OCI-LY1 (cell line): Measurements from ENCODE around the gene PCDHGA1.

ENCODE experiments used
- H2AFZ ChIP-seq: fragments of 200-600 bp; sonication (generic), shearing (Covaris generic); 2 replicates; pipeline ENCODE4 v1.6.0; 2014; ENCODE audit warnings: antibody characterized with exemption, mild to moderate bottlenecking, low read length
- H3F3A ChIP-seq: fragments of 200-600 bp; sonication (generic), shearing (Covaris generic); 2 replicates; pipeline ENCODE4 v1.6.0; 2014; ENCODE audit warnings: mild to moderate bottlenecking, antibody characterized with exemption, low read length, moderate library complexity; ENCODE audit not compliant: insufficient read depth
- H3K27ac ChIP-seq: fragments of 200-600 bp; sonication (generic); 2 replicates; pipeline ENCODE4 v1.5.1; 2014; ENCODE audit warnings: low read length, mixed run types, mild to moderate bottlenecking, low read depth; ENCODE audit not compliant: poor library complexity, severe bottlenecking
- H3K27me3 ChIP-seq: fragments of 200-600 bp; sonication (generic); 2 replicates; pipeline ENCODE4 v1.6.0; 2014; ENCODE audit warnings: antibody characterized with exemption, mild to moderate bottlenecking, low read length, moderate library complexity; ENCODE audit not compliant: insufficient read depth
- H3K36me3 ChIP-seq: fragments of 200-600 bp; sonication (generic); 2 replicates; pipeline ENCODE4 v1.6.1; 2014; ENCODE audit warnings: mild to moderate bottlenecking, antibody characterized with exemption, low read length, moderate library complexity, mixed read lengths; ENCODE audit not compliant: insufficient read depth
- H3K4me1 ChIP-seq: fragments of 200-600 bp; sonication (generic); 2 replicates; pipeline ENCODE4 v1.5.1; 2014; ENCODE audit warnings: mild to moderate bottlenecking, low read length, moderate library complexity; ENCODE audit not compliant: insufficient read depth, severe bottlenecking
- H3K4me2 ChIP-seq: fragments of 200-600 bp; sonication (generic), shearing (Covaris generic); 2 replicates; pipeline ENCODE4 v1.6.1; 2014; ENCODE audit warnings: low read length
- H3K4me3 ChIP-seq: fragments of 200-600 bp; sonication (generic); 2 replicates; pipeline ENCODE4 v1.5.1; 2014; ENCODE audit warnings: low read length, low read depth, mild to moderate bottlenecking, mixed read lengths; ENCODE audit not compliant: poor library complexity, severe bottlenecking
- H3K79me2 ChIP-seq: fragments of 200-600 bp; shearing (Covaris generic); 2 replicates; pipeline ENCODE4 v1.6.1; 2016; ENCODE audit warnings: mixed run types, low read length, mixed read lengths; ENCODE audit not compliant: insufficient read depth
- H3K9ac ChIP-seq: fragments of 200-600 bp; sonication (generic), shearing (Covaris generic); 2 replicates; pipeline ENCODE4 v1.6.1; 2014; ENCODE audit warnings: mild to moderate bottlenecking, low read length, mixed read lengths
- H3K9me2 ChIP-seq: fragments of 200-600 bp; sonication (generic), shearing (Covaris generic); 2 replicates; pipeline ENCODE4 v1.6.1; 2014; ENCODE audit warnings: low read depth, mild to moderate bottlenecking, low read length, mixed read lengths
- H3K9me3 ChIP-seq: fragments of 200-600 bp; shearing (Covaris generic); 2 replicates; pipeline ENCODE4 v1.6.1; 2014; ENCODE audit warnings: low read length, mixed read lengths
- H4K20me1 ChIP-seq: fragments of 200-600 bp; sonication (generic), shearing (Covaris generic); 2 replicates; pipeline ENCODE4 v1.6.0; 2016; ENCODE audit warnings: mild to moderate bottlenecking, low read length; ENCODE audit not compliant: insufficient read depth
- EZH2 ChIP-seq: fragments of 200-600 bp; sonication (generic), shearing (Covaris generic); IDR thresholded peaks from 2 replicates; pipeline ENCODE4 v1.8.0; 2017; ENCODE audit warnings: borderline replicate concordance, mixed run types, mild to moderate bottlenecking, antibody characterized with exemption, low read length, moderate library complexity, mixed read lengths
- TF ChIP-seq, protein P1 (sequence below): fragments of 200-600 bp; sonication (generic), shearing (Covaris generic); IDR thresholded peaks from 2 replicates; pipeline ENCODE4 v1.5.1; 2017; ENCODE audit warnings: mild to moderate bottlenecking, antibody characterized with exemption, low read length, moderate library complexity, mixed read lengths

Gene PCDHGA1

DNA sequence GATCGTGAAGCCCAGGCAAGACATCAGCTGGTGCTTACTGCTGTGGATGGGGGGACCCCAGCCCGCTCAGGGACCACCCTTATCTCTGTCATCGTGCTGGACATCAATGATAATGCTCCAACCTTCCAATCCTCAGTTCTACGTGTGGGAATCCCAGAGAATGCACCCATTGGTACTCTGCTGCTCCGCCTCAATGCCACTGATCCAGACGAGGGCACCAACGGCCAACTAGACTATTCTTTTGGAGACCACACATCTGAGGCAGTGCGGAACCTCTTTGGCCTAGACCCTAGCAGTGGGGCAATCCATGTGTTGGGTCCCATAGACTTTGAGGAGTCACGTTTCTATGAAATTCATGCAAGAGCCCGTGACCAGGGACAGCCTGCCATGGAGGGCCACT lies 159.5 kb downstream of the PCDHGA1 start:
- no peak overlapping the region for H2AFZ ChIP-seq
- no peaks in the 10 kb centered on the region for H3K9me3 ChIP-seq
- H3F3A ChIP-seq: no peaks in the 10 kb centered on the region
- H3K9me2 ChIP-seq: no peaks in the 10 kb centered on the region
- no peaks in the 10 kb centered on the region for H3K27me3 ChIP-seq
- no peaks in the 10 kb centered on the region for H4K20me1 ChIP-seq
- H3K4me1 ChIP-seq: peaks cover 5% of the 10 kb centered on the region
- H3K4me2 ChIP-seq: no peak overlapping the region
- H3K36me3 ChIP-seq: no peaks in the 10 kb centered on the region
- TF ChIP-seq, protein P1, sequence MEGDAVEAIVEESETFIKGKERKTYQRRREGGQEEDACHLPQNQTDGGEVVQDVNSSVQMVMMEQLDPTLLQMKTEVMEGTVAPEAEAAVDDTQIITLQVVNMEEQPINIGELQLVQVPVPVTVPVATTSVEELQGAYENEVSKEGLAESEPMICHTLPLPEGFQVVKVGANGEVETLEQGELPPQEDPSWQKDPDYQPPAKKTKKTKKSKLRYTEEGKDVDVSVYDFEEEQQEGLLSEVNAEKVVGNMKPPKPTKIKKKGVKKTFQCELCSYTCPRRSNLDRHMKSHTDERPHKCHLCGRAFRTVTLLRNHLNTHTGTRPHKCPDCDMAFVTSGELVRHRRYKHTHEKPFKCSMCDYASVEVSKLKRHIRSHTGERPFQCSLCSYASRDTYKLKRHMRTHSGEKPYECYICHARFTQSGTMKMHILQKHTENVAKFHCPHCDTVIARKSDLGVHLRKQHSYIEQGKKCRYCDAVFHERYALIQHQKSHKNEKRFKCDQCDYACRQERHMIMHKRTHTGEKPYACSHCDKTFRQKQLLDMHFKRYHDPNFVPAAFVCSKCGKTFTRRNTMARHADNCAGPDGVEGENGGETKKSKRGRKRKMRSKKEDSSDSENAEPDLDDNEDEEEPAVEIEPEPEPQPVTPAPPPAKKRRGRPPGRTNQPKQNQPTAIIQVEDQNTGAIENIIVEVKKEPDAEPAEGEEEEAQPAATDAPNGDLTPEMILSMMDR: no peak
- no peak for TF ChIP-seq EZH2
- no peaks in the 10 kb centered on the region for H3K79me2 ChIP-seq
- no peak overlapping the region for H3K4me3 ChIP-seq
- no peak overlapping the region for H3K9ac ChIP-seq
- no peak overlapping the region for H3K27ac ChIP-seq

DNA sequence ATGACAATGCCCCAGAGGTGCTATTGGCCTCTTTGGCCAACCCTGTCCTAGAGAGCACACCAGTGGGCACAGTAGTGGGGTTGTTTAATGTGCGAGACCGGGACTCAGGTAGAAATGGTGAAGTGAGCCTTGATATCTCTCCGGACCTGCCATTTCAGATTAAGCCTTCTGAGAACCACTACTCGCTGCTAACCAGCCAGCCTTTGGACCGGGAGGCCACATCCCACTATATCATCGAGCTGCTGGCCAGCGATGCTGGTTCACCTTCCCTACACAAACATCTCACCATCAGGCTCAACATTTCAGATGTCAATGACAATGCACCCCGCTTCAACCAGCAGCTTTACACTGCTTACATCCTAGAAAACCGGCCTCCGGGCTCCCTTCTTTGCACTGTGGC lies 160.0 kb downstream of the PCDHGA1 start:
- Histone ChIP-seq H3K27me3 (no peaks in the 10 kb centered on the region), H3K9ac (no peak overlapping the region), H3K4me1 (peaks cover under 1% of the 10 kb centered on the region), H3K79me2 (no peaks in the 10 kb centered on the region), H3F3A (no peaks in the 10 kb centered on the region), H4K20me1 (no peaks in the 10 kb centered on the region), H3K4me3 (no peak overlapping the region), H3K36me3 (no peaks in the 10 kb centered on the region), H3K4me2 (no peak overlapping the region), H3K9me2 (no peaks in the 10 kb centered on the region), H3K9me3 (no peaks in the 10 kb centered on the region), H3K27ac (no peak overlapping the region), H2AFZ (no peak overlapping the region)
- TF ChIP-seq, protein P1: no peak
- no peak for TF ChIP-seq EZH2

DNA sequence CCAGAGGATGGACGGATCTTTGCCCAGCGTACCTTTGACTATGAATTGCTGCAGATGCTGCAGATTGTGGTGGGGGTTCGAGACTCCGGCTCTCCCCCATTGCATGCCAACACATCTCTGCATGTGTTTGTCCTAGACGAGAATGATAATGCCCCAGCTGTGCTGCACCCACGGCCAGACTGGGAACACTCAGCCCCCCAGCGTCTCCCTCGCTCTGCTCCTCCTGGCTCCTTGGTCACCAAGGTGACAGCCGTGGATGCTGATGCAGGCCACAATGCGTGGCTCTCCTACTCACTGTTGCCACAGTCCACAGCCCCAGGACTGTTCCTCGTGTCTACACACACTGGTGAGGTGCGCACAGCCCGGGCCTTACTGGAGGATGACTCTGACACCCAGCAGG lies 160.5 kb downstream of the PCDHGA1 start:
- H3K9ac ChIP-seq: no peak overlapping the region
- no peak overlapping the region for H3K27ac ChIP-seq
- no peak overlapping the region for H3K4me2 ChIP-seq
- no peaks in the 10 kb centered on the region for H3K4me1 ChIP-seq
- no peaks in the 10 kb centered on the region for H3K36me3 ChIP-seq
- H3K79me2 ChIP-seq: no peaks in the 10 kb centered on the region
- H2AFZ ChIP-seq: no peak overlapping the region
- H3K4me3 ChIP-seq: no peak overlapping the region
- no peaks in the 10 kb centered on the region for H3F3A ChIP-seq
- H3K27me3 ChIP-seq: no peaks in the 10 kb centered on the region
- TF ChIP-seq EZH2: no peak
- TF ChIP-seq, protein P1: no peak
- H3K9me2 ChIP-seq: no peaks in the 10 kb centered on the region
- H3K9me3 ChIP-seq: no peaks in the 10 kb centered on the region
- no peaks in the 10 kb centered on the region for H4K20me1 ChIP-seq
